Mucosa of stomach (tissue), 1 donor: Measurements from ENCODE around the gene C5orf52.
"Not testable (repeated sequence)": the region's sequence is repeated elsewhere in the genome, so short reads cannot be mapped to it uniquely, and the experiment has no call there.

Source experiments
- H3K27me3 ChIP-seq: one replicate; pipeline ENCODE4 v1.7.0; 2013; ENCODE audit warnings: mild to moderate bottlenecking, low read length; ENCODE audit not compliant: control insufficient read depth, insufficient read depth
- H3K36me3 ChIP-seq: one replicate; pipeline ENCODE4 v1.7.0; 2013; ENCODE audit warnings: low read length; ENCODE audit not compliant: control insufficient read depth, insufficient read depth
- H3K4me1 ChIP-seq: one replicate; pipeline ENCODE4 v1.7.0; 2013; ENCODE audit warnings: mild to moderate bottlenecking, low read length; ENCODE audit not compliant: control insufficient read depth, insufficient read depth
- H3K4me3 ChIP-seq: one replicate; pipeline ENCODE4 v1.7.0; 2013; ENCODE audit warnings: low read length
- H3K9ac ChIP-seq: one replicate; pipeline ENCODE4 v1.7.0; 2013; ENCODE audit warnings: mild to moderate bottlenecking, low read length, moderate library complexity
- H3K9me3 ChIP-seq: one replicate; pipeline ENCODE4 v1.7.0; 2013; ENCODE audit warnings: mild to moderate bottlenecking, low read length, moderate library complexity; ENCODE audit not compliant: control insufficient read depth
- donor health status: Pancreatic carcinoma.

The C5orf52 gene

GRCh38 chr5:157710882-157711281 lies 39.5 kb downstream of the C5orf52 start:
- H3K9me3 ChIP-seq = no peaks in the 10 kb centered on the region

GRCh38 chr5:157713830-157714595 lies 42.7 kb downstream of the C5orf52 start:
- no peaks in the 10 kb centered on the region for H3K27me3 ChIP-seq
- H3K4me3 ChIP-seq = no peak overlapping the region
- H3K9ac ChIP-seq = no peak overlapping the region
- no peaks in the 10 kb centered on the region for H3K36me3 ChIP-seq
- H3K4me1 ChIP-seq = no peaks in the 10 kb centered on the region
- H3K9me3 ChIP-seq = no peaks in the 10 kb centered on the region

More at GRCh38 chr5:157710882-157711281, 39.5 kb downstream of the C5orf52 start:
- no peaks in the 10 kb centered on the region for H3K4me1 ChIP-seq
- H3K27me3 ChIP-seq = no peaks in the 10 kb centered on the region
- no peak overlapping the region for H3K4me3 ChIP-seq
- H3K9ac ChIP-seq = no peak overlapping the region
- no peaks in the 10 kb centered on the region for H3K36me3 ChIP-seq

DNA sequence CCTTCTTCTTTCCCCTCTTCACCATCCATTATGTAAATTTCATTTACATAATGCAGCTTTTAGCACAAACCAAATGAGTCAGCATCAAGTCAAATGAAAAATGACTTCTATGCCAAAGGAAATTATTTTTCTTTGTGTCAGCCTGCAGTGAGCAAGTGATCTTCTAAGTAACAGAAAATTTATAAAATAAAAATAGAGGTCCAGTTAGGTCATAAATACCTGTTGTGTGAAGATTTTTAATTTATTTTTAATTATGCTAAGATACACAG lies 43.2 kb downstream of the C5orf52 start:
- Histone ChIP-seq H3K27me3 (no peaks in the 10 kb centered on the region), H3K9me3 (no peaks in the 10 kb centered on the region), H3K4me3 (no peak overlapping the region), H3K9ac (no peak overlapping the region), H3K4me1 (no peaks in the 10 kb centered on the region), H3K36me3 (no peaks in the 10 kb centered on the region)

- Histone ChIP-seq H3K4me3 (no peak overlapping the region), H3K36me3 (no peaks in the 10 kb centered on the region), H3K9me3 (no peaks in the 10 kb centered on the region), H3K9ac (no peak overlapping the region), H3K4me1 (no peaks in the 10 kb centered on the region), H3K27me3 (no peaks in the 10 kb centered on the region)
Observed at GRCh38 chr5:157718519-157718918, 47.2 kb downstream of the C5orf52 start.

DNA sequence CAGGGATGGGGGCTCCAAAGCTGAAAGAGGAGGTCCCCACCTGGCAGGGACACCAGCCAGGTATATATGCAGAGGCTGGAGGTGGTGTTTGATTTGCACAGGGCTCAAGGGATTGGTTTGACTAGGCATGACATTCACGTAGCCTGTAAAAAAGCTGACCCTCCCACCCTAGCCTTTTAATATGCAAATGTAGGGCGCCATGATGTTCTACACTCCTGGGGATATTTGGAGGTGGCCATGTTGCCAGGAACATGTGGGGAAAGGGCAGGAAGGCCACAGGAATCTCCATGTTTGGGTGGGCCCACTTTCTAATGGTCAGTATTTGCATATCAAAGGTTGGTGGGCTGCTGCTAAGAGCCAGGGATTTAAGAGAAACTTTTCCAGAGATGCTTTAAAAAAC lies 47.9 kb downstream of the C5orf52 start:
- Histone ChIP-seq H3K27me3 (no peaks in the 10 kb centered on the region), H3K9ac (no peak overlapping the region), H3K4me3 (no peak overlapping the region), H3K9me3 (no peaks in the 10 kb centered on the region), H3K36me3 (no peaks in the 10 kb centered on the region), H3K4me1 (no peaks in the 10 kb centered on the region)

DNA sequence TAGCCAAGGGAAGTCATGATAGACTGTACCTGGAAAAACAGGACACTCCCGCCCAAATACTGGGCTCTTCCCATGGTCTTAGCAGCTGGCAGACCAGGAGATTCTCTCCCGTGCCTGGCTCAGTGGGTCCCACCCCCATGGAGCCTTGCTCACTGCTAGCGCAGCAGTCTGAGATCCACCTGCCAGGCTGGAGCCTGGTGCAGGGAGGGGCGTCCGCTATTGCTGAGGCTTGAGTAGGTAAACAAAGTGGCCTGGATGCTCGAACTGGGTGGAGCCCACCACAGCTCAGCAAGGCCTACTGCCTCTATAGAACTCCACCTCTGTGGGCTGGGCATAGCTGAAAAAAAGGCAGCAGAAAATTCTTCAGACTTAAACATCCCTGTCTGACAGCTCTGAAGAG lies 49.8 kb downstream of the C5orf52 start:
- Histone ChIP-seq H3K36me3 (no peaks in the 10 kb centered on the region), H3K4me1 (no peaks in the 10 kb centered on the region), H3K4me3 (no peak overlapping the region), H3K9me3 (no peaks in the 10 kb centered on the region), H3K27me3 (no peaks in the 10 kb centered on the region), H3K9ac (no peak overlapping the region)

- H3K9ac ChIP-seq, H3K9me3 ChIP-seq, H3K27me3 ChIP-seq, H3K4me3 ChIP-seq, H3K36me3 ChIP-seq, H3K4me1 ChIP-seq: not testable (repeated sequence)
Observed at GRCh38 chr5:157722895-157723294, 51.6 kb downstream of the C5orf52 start.

DNA sequence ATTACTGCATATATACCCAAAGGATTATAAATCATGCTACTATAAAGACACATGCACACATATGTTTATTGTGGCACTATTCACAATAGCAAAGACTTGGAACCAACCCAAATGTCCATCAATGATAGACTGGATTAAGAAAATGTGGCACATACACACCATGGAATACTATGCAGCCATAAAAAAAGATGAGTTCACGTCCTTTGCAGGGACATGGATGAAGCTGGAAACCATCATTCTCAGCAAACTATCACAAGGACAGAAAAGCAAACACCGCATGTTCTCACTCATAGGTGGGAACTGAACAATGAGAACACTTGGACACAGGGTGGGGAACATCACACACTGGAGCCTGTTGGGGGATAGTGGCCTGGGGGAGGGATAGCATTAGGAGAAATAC lies 55.3 kb downstream of the C5orf52 start:
- not testable (repeated sequence) for H3K4me3 ChIP-seq, H3K9ac ChIP-seq, H3K36me3 ChIP-seq, H3K9me3 ChIP-seq, H3K27me3 ChIP-seq, H3K4me1 ChIP-seq

DNA sequence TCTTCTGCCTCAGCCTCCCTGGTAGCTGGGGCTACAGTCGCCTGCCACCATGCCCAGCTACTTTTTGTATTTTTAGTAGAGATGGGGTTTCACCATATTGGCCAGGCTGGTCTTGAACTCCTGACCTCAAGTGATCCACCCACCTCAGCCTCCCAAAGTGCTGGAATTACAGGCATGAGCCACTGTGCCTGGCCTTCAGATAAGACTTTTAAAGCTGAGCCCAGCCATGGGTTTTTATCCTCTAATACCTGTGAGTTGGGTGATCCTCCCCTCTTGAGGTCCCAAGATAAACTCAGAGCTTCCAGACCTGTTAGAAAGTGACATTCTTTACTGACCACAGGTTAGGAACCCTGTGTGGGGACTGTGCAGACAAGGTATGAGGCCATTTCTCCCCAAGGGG lies 56.5 kb downstream of the C5orf52 start:
- not testable (repeated sequence) for H3K27me3 ChIP-seq, H3K36me3 ChIP-seq, H3K9me3 ChIP-seq, H3K4me1 ChIP-seq, H3K9ac ChIP-seq, H3K4me3 ChIP-seq
